HCT116 (cell line): ENCODE data around the gene TFF3. TPM values are rescaled to one million over a fixed set of nuclear protein-coding genes. Genes with fewer than 3 reads are reported as not detected.

Experiments used
- ATAC-seq: fragments of 200-7000 bp; cut with Tn5 transposase; 2 replicates; pipeline ENCODE4 v1.9.1; 2020; ENCODE audit warnings: mild to moderate bottlenecking, moderate library complexity
- BruUV-seq: library from RNA; stranded (reverse); fragments of 400-500 nt; replicated peaks from 2 replicates; lab custom pipeline; 2021; lab: Mats Ljungman, UMichigan
- CTCF ChIA-PET: fragments of 300-600 bp; sonication (Branson Sonifier 250); formaldehyde crosslinking; loops from one replicate; lab custom pipeline; 2021; ENCODE audit warnings: antibody characterized with exemption; lab: Charles Lee
- POLR2A ChIA-PET: fragments of 300-600, 350-600 bp; sonication (Branson Sonifier 250); formaldehyde crosslinking; loops from one replicate; lab custom pipeline; 2021; ENCODE audit warnings: antibody characterized with exemption; lab: Charles Lee
- RAD21 ChIA-PET, 2 experiments: fragments of 300-600 bp; sonication (Branson Sonifier 250); formaldehyde crosslinking; loops; one replicate each; lab custom pipeline; 2023; ENCODE audit warnings: low total read pairs in 2 of 2; ENCODE audit not compliant: uncharacterized antibody in 2 of 2, unreplicated experiment in 2 of 2, low non-redundant PET in 1 of 2; lab: Charles Lee
- DNase-seq: peaks from one replicate; pipeline ENCODE4 v3.0.0-alpha.2; 2010; ENCODE audit warnings: low read depth, low spot score
- H2AFZ ChIP-seq: fragments of 200-600 bp; shearing (Covaris generic), sonication (generic); 2 replicates; pipeline ENCODE4 v1.6.1; 2017; ENCODE audit warnings: low read depth, mixed run types, mixed read lengths, antibody characterized with exemption, low read length; ENCODE audit not compliant: poor library complexity, severe bottlenecking
- H3K27ac ChIP-seq: 2 replicates; pipeline ENCODE4 v1.5.1; 2012; ENCODE audit warnings: low read depth, low read length
- H3K27me3 ChIP-seq: fragments of 200-600 bp; sonication (generic); 2 replicates; pipeline ENCODE4 v1.6.1; 2016; ENCODE audit warnings: mixed run types, low read length, mixed read lengths; ENCODE audit not compliant: insufficient read depth
- H3K36me3 ChIP-seq, 2 experiments: fragments of 200-500 bp in 1 of 2; fragments of 200-600 bp in 1 of 2; sonication (Bioruptor generic) in 1 of 2; sonication (generic) in 1 of 2; 2 replicates each; pipeline versions ENCODE4 v1.5.1 to v1.6.1; 2014 to 2016; ENCODE audit warnings: low read length in 2 of 2, inconsistent platforms in 1 of 2, mixed read lengths in 1 of 2, mixed run types in 1 of 2; ENCODE audit not compliant: insufficient read depth in 2 of 2, control insufficient read depth in 1 of 2
- H3K4me1 ChIP-seq, 2 experiments: fragments of 200-600 bp in 1 of 2; sonication (generic) in 1 of 2; 2 replicates each; pipeline versions ENCODE4 v1.5.1 to v1.6.1; 2012 to 2017; ENCODE audit warnings: low read length in 2 of 2, inconsistent platforms in 1 of 2, mild to moderate bottlenecking in 1 of 2, mixed read lengths in 1 of 2, mixed run types in 1 of 2, moderate library complexity in 1 of 2; ENCODE audit not compliant: insufficient read depth in 2 of 2, control insufficient read depth in 1 of 2
- H3K4me2 ChIP-seq: fragments of 200-600 bp; sonication (generic); 2 replicates; pipeline ENCODE4 v1.6.1; 2017; ENCODE audit warnings: mixed run types, low read length, mixed read lengths
- H3K4me3 ChIP-seq, 2 experiments: fragments of 200-600 bp in 1 of 2; sonication (generic) in 1 of 2; replicated peaks in 1 of 2; 2 replicates each; pipeline ENCODE4 v1.5.1; 2011 to 2016; ENCODE audit warnings: low read length in 2 of 2, control low read depth in 1 of 2, low read depth in 1 of 2, mild to moderate bottlenecking in 1 of 2, mixed read lengths in 1 of 2, mixed run types in 1 of 2
- H3K79me2 ChIP-seq: fragments of 200-600 bp; sonication (generic); 2 replicates; pipeline ENCODE4 v1.6.1; 2017; ENCODE audit warnings: mild to moderate bottlenecking, mixed run types, low read length, moderate library complexity, mixed read lengths; ENCODE audit not compliant: insufficient read depth
- H3K9ac ChIP-seq: fragments of 200-600 bp; sonication (generic); 2 replicates; pipeline ENCODE4 v1.6.1; 2016; ENCODE audit warnings: low read length, mixed read lengths
- H3K9me2 ChIP-seq: fragments of 200-600 bp; sonication (generic), shearing (Covaris generic); 2 replicates; pipeline ENCODE4 v1.6.1; 2017; ENCODE audit warnings: mixed run types, mild to moderate bottlenecking, moderate library complexity; ENCODE audit not compliant: insufficient read depth
- H3K9me3 ChIP-seq, 2 experiments: fragments of 200-500 bp in 1 of 2; fragments of 200-600 bp in 1 of 2; sonication (Bioruptor generic) in 1 of 2; sonication (generic) in 1 of 2; 2 replicates each; pipeline ENCODE4 v1.6.1; 2014 to 2017; ENCODE audit warnings: low read length in 2 of 2, mixed read lengths in 2 of 2, inconsistent platforms in 1 of 2, low read depth in 1 of 2, mild to moderate bottlenecking in 1 of 2, mixed run types in 1 of 2, moderate library complexity in 1 of 2; ENCODE audit not compliant: control insufficient read depth in 1 of 2, insufficient read depth in 1 of 2
- H4K20me1 ChIP-seq: fragments of 200-600 bp; sonication (generic), shearing (Covaris generic); 2 replicates; pipeline ENCODE4 v1.6.1; 2017; ENCODE audit warnings: mixed run types, mild to moderate bottlenecking, moderate library complexity; ENCODE audit not compliant: insufficient read depth
- CBX3 ChIP-seq: IDR thresholded peaks from 2 replicates; pipeline ENCODE4 v1.6.1; 2012; ENCODE audit warnings: low read depth
- CEBPB ChIP-seq: IDR thresholded peaks from 2 replicates; pipeline ENCODE4 v1.6.1; 2012; ENCODE audit warnings: low read depth
- EZH2phosphoT487 ChIP-seq: fragments of 200-600 bp; IDR thresholded peaks from 2 replicates; pipeline ENCODE4 v1.6.1; 2018; ENCODE audit warnings: antibody characterized with exemption, borderline replicate concordance
- FOSL1 ChIP-seq: IDR thresholded peaks from 2 replicates; pipeline ENCODE4 v1.6.1; 2012; ENCODE audit warnings: low read depth
- JUND ChIP-seq: IDR thresholded peaks from 2 replicates; pipeline ENCODE4 v1.6.1; 2012
- POLR2AphosphoS5 ChIP-seq: IDR thresholded peaks from 2 replicates; pipeline ENCODE4 v1.6.1; 2011; ENCODE audit warnings: mild to moderate bottlenecking, low read depth, low read length, moderate library complexity
- TCF7L2 ChIP-seq: IDR thresholded peaks from 2 replicates; pipeline ENCODE4 v1.7.0; 2011; ENCODE audit warnings: borderline replicate concordance, inconsistent platforms; ENCODE audit not compliant: insufficient read depth, insufficient read length; ENCODE audit errors: extremely low read depth
- YY1 ChIP-seq: IDR thresholded peaks from 2 replicates; pipeline ENCODE4 v1.6.1; 2011; ENCODE audit warnings: low read length, low read depth, moderate library complexity, mild to moderate bottlenecking; ENCODE audit not compliant: insufficient replicate concordance; ENCODE audit errors: extremely low read depth
- ZNF274 ChIP-seq: fragments of 200-500 bp; sonication (Bioruptor generic); IDR thresholded peaks from 2 replicates; pipeline ENCODE4 v1.6.1; 2014; ENCODE audit warnings: mild to moderate bottlenecking, low read depth, low read length, inconsistent platforms
- intact Hi-C: fragments of 100-400 bp; cut with micrococcal nuclease; formaldehyde crosslinking; loops from 2 replicates; pipeline ENCODE4 v1.10.0; 2022
- total RNA-seq: library from RNA; stranded (reverse); gene quantifications from one replicate; pipeline ENCODE4 v1.2.1, GENCODE V29; 2021; ENCODE audit not compliant: unreplicated experiment
- TF ChIP-seq, protein P1 (sequence below), 3 experiments: fragments of 200-600 bp in 1 of 3; sonication (generic) in 1 of 3; IDR thresholded peaks in 2 of 3; conservative IDR thresholded peaks in 1 of 3; 2 replicates each; pipeline ENCODE4 v1.5.1; 2012 to 2017; ENCODE audit warnings: low read depth in 2 of 3, low read length in 2 of 3, antibody characterized with exemption in 1 of 3, borderline replicate concordance in 1 of 3, control low read depth in 1 of 3, mild to moderate bottlenecking in 1 of 3, mixed read lengths in 1 of 3, mixed run types in 1 of 3, moderate library complexity in 1 of 3; ENCODE audit not compliant: insufficient read depth in 1 of 3

The TFF3 gene
- total RNA-seq, 1 experiment from 2014 or later, result 0.22 TPM

DNA sequence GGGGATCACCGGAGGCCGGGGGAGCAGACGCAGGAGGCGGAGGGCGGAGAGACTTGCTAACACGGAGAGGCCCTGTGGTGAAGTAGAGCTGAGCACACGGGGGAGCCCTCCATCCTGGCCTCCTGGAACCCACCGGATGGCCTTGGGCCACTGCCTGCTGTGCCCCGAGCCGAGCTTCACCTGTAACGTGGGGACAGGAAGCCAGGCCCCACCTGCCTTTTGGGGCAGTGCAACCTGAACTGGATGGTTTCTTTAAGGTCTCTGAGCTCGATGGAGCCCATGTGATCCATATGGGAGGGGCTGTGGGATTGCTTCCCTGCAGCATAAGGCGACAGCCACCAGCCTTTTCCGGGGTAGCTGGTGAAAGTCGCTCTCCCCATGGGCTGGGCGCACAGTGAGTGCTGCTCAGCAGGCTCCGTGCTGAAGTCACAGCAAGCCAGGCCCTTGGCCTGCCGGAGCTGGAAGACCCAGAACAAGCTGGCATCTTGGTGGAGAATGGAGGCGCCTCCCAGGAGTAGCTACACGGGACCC, 35.8 kb downstream of the TFF3 start:
- intact Hi-C loops, result no loop called here
- Histone ChIP-seq H3K79me2 (no peaks in the 10 kb centered on the region), H3K4me2 (no peak overlapping the region), H3K4me1 (no peaks in the 10 kb centered on the region), H4K20me1 (no peaks in the 10 kb centered on the region), H3K36me3 (no peaks in the 10 kb centered on the region), H3K9me2 (no peaks in the 10 kb centered on the region), H3K9me3 (no peaks in the 10 kb centered on the region), H3K4me3 (no peak overlapping the region), H3K27ac (no peak overlapping the region), H3K9ac (no peak overlapping the region), H2AFZ (no peak overlapping the region), H3K27me3 (no peaks in the 10 kb centered on the region)
- TF ChIP-seq FOSL1, result no peak
- TF ChIP-seq, protein P1, sequence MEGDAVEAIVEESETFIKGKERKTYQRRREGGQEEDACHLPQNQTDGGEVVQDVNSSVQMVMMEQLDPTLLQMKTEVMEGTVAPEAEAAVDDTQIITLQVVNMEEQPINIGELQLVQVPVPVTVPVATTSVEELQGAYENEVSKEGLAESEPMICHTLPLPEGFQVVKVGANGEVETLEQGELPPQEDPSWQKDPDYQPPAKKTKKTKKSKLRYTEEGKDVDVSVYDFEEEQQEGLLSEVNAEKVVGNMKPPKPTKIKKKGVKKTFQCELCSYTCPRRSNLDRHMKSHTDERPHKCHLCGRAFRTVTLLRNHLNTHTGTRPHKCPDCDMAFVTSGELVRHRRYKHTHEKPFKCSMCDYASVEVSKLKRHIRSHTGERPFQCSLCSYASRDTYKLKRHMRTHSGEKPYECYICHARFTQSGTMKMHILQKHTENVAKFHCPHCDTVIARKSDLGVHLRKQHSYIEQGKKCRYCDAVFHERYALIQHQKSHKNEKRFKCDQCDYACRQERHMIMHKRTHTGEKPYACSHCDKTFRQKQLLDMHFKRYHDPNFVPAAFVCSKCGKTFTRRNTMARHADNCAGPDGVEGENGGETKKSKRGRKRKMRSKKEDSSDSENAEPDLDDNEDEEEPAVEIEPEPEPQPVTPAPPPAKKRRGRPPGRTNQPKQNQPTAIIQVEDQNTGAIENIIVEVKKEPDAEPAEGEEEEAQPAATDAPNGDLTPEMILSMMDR (IDR thresholded peaks at IDR 0.05 in 2 of 3, conservative IDR thresholded peaks at IDR 0.05 in 1 of 3; ENCODE audit: borderline replicate concordance in 1 of 3, insufficient read depth in 1 of 3, low read depth in 2 of 3, low read length in 2 of 3), result no peak
- no peak for TF ChIP-seq CBX3
- TF ChIP-seq EZH2phosphoT487, result no peak
- ChIA-PET POLR2A (no interaction called here), CTCF (interaction anchor here (0.9 to 2.2 kb wide), 2 partner anchors 17 to 21 kb away, joined by 3 to 8 read pairs; no protein-coding TSS in a partner anchor), RAD21 (no interaction called here)
- DNase-seq (no peak), ATAC-seq (no peak)
- no TSS peak for BruUV-seq

- no peak overlapping the region for H3K27ac ChIP-seq
- no peaks in the 10 kb centered on the region for H3K4me1 ChIP-seq
- TF ChIP-seq CEBPB, result no peak
- no peak for TF ChIP-seq CBX3
- no peak for TF ChIP-seq ZNF274
- TF ChIP-seq, protein P1 (IDR thresholded peaks at IDR 0.05 in 2 of 3, conservative IDR thresholded peaks at IDR 0.05 in 1 of 3; ENCODE audit: borderline replicate concordance in 1 of 3, insufficient read depth in 1 of 3, low read depth in 2 of 3, low read length in 2 of 3), result no peak
- no peak for TF ChIP-seq TCF7L2
- no peak for TF ChIP-seq YY1
- no peak for TF ChIP-seq POLR2AphosphoS5
- no peak for TF ChIP-seq JUND
- TF ChIP-seq, all 23 proteins: peak for 0
- H4K20me1 ChIP-seq, result no peaks in the 10 kb centered on the region
- intact Hi-C loops, result no loop called here
- H3K9me3 ChIP-seq, result no peaks in the 10 kb centered on the region
- CTCF ChIA-PET, result interaction anchor here (0.9 to 2.2 kb wide), 2 partner anchors 18 to 20 kb away, joined by 3 to 8 read pairs; no protein-coding TSS in a partner anchor
- H2AFZ ChIP-seq, result no peak overlapping the region
- RAD21 ChIA-PET, result no interaction called here
- DNase-seq (no peak), ATAC-seq (no peak)
- no peaks in the 10 kb centered on the region for H3K27me3 ChIP-seq
- no peaks in the 10 kb centered on the region for H3K79me2 ChIP-seq
- no peak overlapping the region for H3K4me2 ChIP-seq
- POLR2A ChIA-PET, result no interaction called here
- no peaks in the 10 kb centered on the region for H3K36me3 ChIP-seq
- no peak overlapping the region for H3K9ac ChIP-seq
- no TSS peak for BruUV-seq
- no peaks in the 10 kb centered on the region for H3K9me2 ChIP-seq
- no peak overlapping the region for H3K4me3 ChIP-seq
Measured at GRCh38 chr21:42278451-42279149, 36.6 kb downstream of the TFF3 start.
